ENCODE results near the gene NUP188. TPM values are rescaled to one million over a fixed set of nuclear protein-coding genes. Genes with fewer than 3 reads are reported as not detected.

The NUP188 gene
- total and polyA plus RNA-seq, 2 donors (not counting 1 experiment from before 2014, with no cell fraction given): 42.8 to 83.6 TPM

GRCh38 chr9:128969491-128969890 lies 22.0 kb downstream of the NUP188 start:
- DNase-seq (no peak), ATAC-seq (ENCODE audit: low read depth) (no peak)
- H3K36me3 ChIP-seq (replicated peaks in 1 of 2; ENCODE audit: control extremely low read depth in 1 of 2, control insufficient read depth in 1 of 2, extremely low read depth in 1 of 2, insufficient read depth in 2 of 2, low read length in 1 of 2): peaks cover 0 to 69% of the 10 kb centered on the region in 2 experiments
- H3K79me2 ChIP-seq (ENCODE audit: control insufficient read depth, insufficient read depth, low read length): peaks cover 9% of the 10 kb centered on the region
- H4K20me1 ChIP-seq (ENCODE audit: control insufficient read depth, insufficient read depth, low read length, poor library complexity, severe bottlenecking): peaks cover 7% of the 10 kb centered on the region
- no peak overlapping the region for H3K27ac ChIP-seq (ENCODE audit: low read length in 2 of 2)
- H3K9ac ChIP-seq (ENCODE audit: low read length): no peak overlapping the region
- CTCF ChIA-PET: no interaction called here
- H3K4me1 Mint-ChIP-seq: no peaks in the 10 kb centered on the region
- H3K27me3 ChIP-seq (replicated peaks in 1 of 4; ENCODE audit: control extremely low read depth in 1 of 4, control insufficient read depth in 3 of 4, insufficient read depth in 4 of 4, low read length in 3 of 4): no peaks in the 10 kb centered on the region
- intact Hi-C loops (cut with micrococcal nuclease): no loop called here
- no peaks in the 10 kb centered on the region for H3K4me1 ChIP-seq (ENCODE audit: control insufficient read depth in 2 of 2, insufficient read depth in 2 of 2, low read length in 2 of 2)
- no peaks in the 10 kb centered on the region for H3K27me3 Mint-ChIP-seq
- H3K27ac Mint-ChIP-seq: no peak overlapping the region
- 100% methylated on average over 5 of the region's 5 CpGs for WGBS (ENCODE audit: insufficient coverage)
- H3K9me3 Mint-ChIP-seq (ENCODE audit: insufficient read depth): no peaks in the 10 kb centered on the region
- no peak for TF ChIP-seq EZH2 (IDR thresholded peaks at IDR 0.05; ENCODE audit: borderline replicate concordance, insufficient read depth, low read depth, low read length, poor library complexity, severe bottlenecking)
- TF ChIP-seq, protein P1, sequence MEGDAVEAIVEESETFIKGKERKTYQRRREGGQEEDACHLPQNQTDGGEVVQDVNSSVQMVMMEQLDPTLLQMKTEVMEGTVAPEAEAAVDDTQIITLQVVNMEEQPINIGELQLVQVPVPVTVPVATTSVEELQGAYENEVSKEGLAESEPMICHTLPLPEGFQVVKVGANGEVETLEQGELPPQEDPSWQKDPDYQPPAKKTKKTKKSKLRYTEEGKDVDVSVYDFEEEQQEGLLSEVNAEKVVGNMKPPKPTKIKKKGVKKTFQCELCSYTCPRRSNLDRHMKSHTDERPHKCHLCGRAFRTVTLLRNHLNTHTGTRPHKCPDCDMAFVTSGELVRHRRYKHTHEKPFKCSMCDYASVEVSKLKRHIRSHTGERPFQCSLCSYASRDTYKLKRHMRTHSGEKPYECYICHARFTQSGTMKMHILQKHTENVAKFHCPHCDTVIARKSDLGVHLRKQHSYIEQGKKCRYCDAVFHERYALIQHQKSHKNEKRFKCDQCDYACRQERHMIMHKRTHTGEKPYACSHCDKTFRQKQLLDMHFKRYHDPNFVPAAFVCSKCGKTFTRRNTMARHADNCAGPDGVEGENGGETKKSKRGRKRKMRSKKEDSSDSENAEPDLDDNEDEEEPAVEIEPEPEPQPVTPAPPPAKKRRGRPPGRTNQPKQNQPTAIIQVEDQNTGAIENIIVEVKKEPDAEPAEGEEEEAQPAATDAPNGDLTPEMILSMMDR (IDR thresholded peaks at IDR 0.05): no peak
- POLR2A ChIA-PET: no interaction called here
- H3K4me3 ChIP-seq (ENCODE audit: control extremely low read depth in 1 of 5, extremely low read depth in 1 of 5, insufficient read depth in 1 of 5, low read depth in 2 of 5, low read length in 4 of 5): no peak overlapping the region
- H3K4me2 ChIP-seq (replicated peaks; ENCODE audit: low read depth, low read length, poor library complexity, severe bottlenecking): no peak overlapping the region
- no peaks in the 10 kb centered on the region for H3K9me3 ChIP-seq (ENCODE audit: control extremely low read depth in 1 of 3, control insufficient read depth in 2 of 3, insufficient read depth in 1 of 3, low read length in 2 of 3)
- H2AFZ ChIP-seq (ENCODE audit: insufficient read depth, low read depth, low read length, poor library complexity, severe bottlenecking): no peak overlapping the region
- H3K4me3 Mint-ChIP-seq: no peak overlapping the region

GRCh38 chr9:128972956-128973355 lies 25.5 kb downstream of the NUP188 start:
- CTCF ChIA-PET: no interaction called here

More at GRCh38 chr9:128972956-128973355, 25.5 kb downstream of the NUP188 start:
- Histone ChIP-seq H3K9me3 (ENCODE audit: control extremely low read depth in 1 of 3, control insufficient read depth in 2 of 3, insufficient read depth in 1 of 3, low read length in 2 of 3) (no peaks in the 10 kb centered on the region), H3K4me3 (ENCODE audit: control extremely low read depth in 1 of 5, extremely low read depth in 1 of 5, insufficient read depth in 1 of 5, low read depth in 2 of 5, low read length in 4 of 5) (no peak overlapping the region), H3K9ac (ENCODE audit: low read length) (no peak overlapping the region), H3K27ac (ENCODE audit: low read length in 2 of 2) (no peak overlapping the region), H4K20me1 (ENCODE audit: control insufficient read depth, insufficient read depth, low read length, poor library complexity, severe bottlenecking) (no peaks in the 10 kb centered on the region), H3K4me1 (ENCODE audit: control insufficient read depth in 2 of 2, insufficient read depth in 2 of 2, low read length in 2 of 2) (no peaks in the 10 kb centered on the region), H3K4me2 (replicated peaks; ENCODE audit: low read depth, low read length, poor library complexity, severe bottlenecking) (no peak overlapping the region), H3K79me2 (ENCODE audit: control insufficient read depth, insufficient read depth, low read length) (peaks cover 3% of the 10 kb centered on the region), H3K27me3 (replicated peaks in 1 of 4; ENCODE audit: control extremely low read depth in 1 of 4, control insufficient read depth in 3 of 4, insufficient read depth in 4 of 4, low read length in 3 of 4) (no peaks in the 10 kb centered on the region), H3K36me3 (replicated peaks in 1 of 2; ENCODE audit: control extremely low read depth in 1 of 2, control insufficient read depth in 1 of 2, extremely low read depth in 1 of 2, insufficient read depth in 2 of 2, low read length in 1 of 2) (peaks cover 0 to 81% of the 10 kb centered on the region in 2 experiments), H2AFZ (ENCODE audit: insufficient read depth, low read depth, low read length, poor library complexity, severe bottlenecking) (no peak overlapping the region)
- Mint-ChIP-seq H3K27me3 (no peaks in the 10 kb centered on the region), H3K27ac (no peak overlapping the region), H3K9me3 (ENCODE audit: insufficient read depth) (no peaks in the 10 kb centered on the region), H3K4me3 (no peak overlapping the region), H3K4me1 (no peaks in the 10 kb centered on the region)
- no peak for DNase-seq
- POLR2A ChIA-PET: no interaction called here
- WGBS (ENCODE audit: insufficient coverage): 100% methylated on average over 4 of the region's 4 CpGs
- intact Hi-C loops (cut with micrococcal nuclease): no loop called here
- TF ChIP-seq, protein P1 (IDR thresholded peaks at IDR 0.05): no peak
- TF ChIP-seq EZH2 (IDR thresholded peaks at IDR 0.05; ENCODE audit: borderline replicate concordance, insufficient read depth, low read depth, low read length, poor library complexity, severe bottlenecking): no peak
- no peak for ATAC-seq (ENCODE audit: low read depth)

Measured in B cell (primary cell).